ENCODE measurements around the gene NEO1. TPM values are rescaled to one million over a fixed set of nuclear protein-coding genes. Genes with fewer than 3 reads are reported as not detected.

Gene NEO1
- total RNA-seq, 1 donor from 2014 or later = 0.07 TPM

DNA sequence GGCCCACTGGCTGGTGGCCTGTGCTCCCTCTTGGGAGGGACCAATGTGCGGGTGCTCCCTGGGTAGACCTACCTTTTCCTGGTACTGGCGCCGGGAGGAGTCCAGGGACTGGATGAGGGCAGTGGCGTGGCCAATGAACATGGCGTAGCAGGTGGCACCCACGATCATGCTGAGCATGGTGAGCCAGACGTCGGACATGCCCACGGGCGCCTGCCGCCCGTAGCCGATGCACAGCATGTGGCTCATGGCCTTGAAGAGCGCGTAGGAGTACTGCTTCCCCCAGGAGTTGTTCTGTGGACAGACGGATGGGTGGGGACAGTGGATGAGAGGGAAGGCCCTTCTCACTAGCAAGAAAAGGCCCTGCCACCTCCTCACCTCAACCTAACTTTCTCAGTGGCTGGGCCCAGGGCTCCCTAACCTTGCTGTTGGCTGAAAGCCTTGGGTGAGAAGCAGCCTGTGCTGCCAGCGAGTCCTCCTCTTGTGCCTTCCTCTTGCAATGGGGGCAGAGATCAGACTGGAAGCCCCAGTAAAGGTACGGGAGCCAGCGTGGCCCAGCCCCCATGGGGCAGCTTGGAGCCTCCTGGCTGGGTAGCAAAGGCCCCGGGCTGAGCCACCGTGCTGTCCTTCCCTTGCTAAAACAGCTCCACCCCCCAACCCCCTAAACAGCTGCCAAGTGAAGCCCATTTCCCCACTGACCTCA, 277.4 kb downstream of the NEO1 start:
- no peak for DNase-seq (ENCODE audit: low read depth, low spot score)

DNA sequence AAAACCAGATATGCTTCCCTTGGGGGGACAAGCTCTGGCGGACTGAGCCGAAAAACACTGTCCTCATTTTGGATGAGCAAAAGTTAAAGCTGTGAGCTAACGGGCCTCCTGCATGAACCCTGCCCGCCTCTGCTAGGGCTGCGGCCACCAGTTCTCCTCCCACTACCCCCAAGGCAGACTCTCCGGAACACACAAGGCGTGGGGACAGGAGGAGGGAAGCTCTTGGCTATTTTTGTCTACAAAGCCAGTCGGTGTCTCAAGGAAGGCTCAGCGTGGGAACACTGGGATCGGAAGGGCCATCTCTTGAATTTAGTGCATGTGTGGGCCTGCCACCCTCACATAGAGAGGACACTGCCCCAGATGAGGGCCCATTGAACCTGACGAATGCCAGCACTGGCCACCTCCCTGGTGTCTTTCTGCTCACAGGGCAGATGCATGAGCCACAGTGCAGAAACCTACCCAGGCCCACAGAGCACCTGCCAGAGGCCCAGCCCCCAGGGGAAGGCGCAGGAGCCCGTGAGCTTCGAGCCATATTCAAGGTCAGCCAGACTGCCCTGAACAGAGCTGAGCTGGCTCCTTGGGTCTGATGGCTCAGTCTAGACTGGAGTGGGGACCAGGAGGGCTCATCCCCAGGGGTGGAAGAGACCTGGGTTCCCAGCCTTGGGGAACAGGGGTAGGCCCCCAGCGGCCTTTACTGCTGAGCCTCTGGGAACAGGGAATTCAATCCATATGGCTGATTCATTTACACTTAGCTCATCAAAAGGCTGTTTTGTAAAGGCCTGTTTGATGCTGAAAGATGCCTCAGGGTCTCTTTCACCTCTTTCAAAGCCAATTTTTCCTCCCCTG, 278.2 kb downstream of the NEO1 start:
- DNase-seq (ENCODE audit: low read depth, low spot score) = no peak

DNA sequence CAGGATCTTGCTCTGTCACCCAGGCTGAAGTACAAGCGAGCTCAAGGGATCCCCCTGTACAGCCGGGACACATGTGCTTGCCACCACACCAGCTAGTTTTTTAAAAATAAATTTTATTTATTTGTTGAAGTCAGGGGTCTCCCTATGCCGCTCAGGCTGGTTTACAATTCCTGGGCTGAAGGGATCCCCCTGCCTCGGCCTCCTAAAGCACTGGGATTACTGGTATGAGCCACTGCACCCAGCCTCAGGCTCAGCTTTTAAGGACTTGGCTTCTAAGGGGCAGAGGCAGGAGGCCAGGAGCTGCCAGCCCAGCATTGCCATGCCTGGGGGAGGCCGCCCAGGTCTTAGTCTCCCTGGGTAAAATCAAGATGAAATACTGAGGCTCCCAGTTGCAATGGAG, 279.2 kb downstream of the NEO1 start:
- DNase-seq (ENCODE audit: low read depth, low spot score) = no peak

DNA sequence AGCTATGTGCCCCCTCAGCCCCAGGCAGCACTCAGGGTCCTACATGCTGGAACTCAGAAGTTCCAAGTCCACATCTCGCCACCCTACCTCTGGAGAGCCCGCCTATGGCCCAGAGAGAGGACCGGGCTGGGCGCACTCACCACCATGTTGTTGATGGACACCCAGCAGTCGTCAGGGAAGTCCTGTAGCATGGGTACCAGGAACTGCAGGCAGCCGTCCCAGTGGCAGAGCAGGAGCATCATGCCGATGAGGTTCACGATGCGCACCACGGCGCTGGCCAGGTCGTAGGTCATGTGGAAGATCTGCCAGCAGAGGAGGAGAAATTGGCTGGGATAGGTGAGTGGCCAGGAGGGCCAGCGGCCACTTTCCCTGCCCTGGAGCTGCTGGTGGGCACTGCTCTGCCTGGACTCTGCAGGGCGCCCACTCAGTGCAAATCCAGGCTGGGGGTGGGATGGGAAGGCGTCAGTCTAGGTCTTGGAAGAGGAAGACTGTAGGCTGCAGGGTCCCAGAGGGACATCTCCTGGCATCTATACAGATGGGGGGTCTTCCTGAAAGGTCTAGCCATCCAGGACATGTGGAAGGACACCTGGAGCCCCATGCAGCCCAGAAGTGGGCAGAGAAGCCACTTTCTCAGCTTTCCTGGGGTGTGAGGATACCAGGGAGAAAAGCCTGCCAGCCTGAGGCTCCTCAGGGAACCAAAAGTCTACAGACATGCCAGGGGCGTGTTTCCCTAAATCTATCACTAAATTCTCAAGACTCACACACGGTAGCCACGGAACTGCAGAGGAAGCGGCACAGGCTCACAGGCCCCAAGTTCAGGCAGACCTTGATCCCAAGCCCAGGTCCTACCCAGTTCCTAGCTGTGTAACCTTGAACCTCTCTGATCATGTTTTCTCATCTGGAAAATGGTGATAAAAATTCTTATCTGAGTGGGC, 280.0 kb downstream of the NEO1 start:
- DNase-seq (ENCODE audit: low read depth, low spot score) = no peak

DNA sequence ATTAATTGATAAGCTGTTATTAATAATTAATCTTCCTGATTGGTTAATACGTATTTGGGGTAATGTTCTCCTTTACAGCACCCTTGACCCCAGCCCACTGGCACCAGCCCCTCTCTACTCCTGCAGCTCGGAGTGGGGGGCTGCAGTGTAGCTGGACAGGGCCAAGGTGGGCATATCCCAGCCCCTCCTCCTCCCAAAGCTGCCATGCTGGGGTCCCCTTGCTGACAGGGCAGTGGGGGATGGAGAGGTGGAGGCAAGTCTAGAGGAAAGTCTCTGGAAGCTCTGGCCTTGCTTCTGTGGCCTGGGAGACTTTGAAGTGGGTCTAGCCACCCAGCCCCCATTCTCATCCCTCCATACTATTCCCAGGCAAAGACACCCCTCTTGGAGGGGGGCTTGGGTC, 280.7 kb downstream of the NEO1 start:
- no peak for DNase-seq (ENCODE audit: low read depth, low spot score)

GRCh38 chr15:73334086-73334485, 281.8 kb downstream of the NEO1 start:
- no peak for DNase-seq (ENCODE audit: low read depth, low spot score)

GRCh38 chr15:73335026-73335425, 282.8 kb downstream of the NEO1 start:
- DNase-seq (ENCODE audit: low read depth, low spot score) = no peak

DNA sequence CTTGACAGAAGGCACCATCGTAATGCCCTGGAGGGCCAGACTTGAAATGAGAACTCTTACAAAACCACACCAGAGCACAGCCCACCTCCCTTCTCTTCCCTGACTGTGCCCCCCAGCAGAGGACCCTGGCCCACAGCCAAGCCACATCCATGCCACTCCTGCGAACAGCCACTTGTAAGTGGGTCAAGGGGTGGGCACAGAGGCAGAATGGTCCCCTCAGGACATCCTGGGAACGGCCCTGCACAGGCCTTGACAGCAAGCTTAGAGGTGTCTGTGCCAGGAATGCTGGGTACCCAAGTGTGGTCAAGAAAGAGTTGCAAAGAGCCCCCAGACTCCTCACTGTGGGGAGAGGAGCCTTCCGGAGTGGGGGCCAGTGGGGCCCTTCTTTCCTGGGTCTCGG, 283.2 kb downstream of the NEO1 start:
- DNase-seq (ENCODE audit: low read depth, low spot score) = no peak

DNA sequence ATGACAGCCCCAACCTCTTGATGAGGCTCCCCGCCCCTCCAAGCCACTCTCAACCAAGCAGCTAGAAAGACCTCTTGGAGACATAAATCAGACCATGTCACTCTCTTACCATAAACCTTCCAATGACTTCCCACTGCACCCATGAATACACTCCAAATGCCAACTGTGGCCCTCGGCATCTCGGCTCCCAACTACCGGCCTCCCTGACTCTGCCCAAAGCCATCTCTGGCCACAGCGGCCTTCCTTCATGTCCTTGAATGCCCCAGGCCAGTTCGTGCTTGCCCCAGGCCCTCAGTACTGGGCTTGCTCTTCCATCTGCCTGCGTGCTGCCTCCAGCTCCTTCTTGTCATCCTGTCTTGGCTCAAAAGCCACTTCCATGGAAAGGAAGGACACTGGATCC, 284.5 kb downstream of the NEO1 start:
- no peak for DNase-seq (ENCODE audit: low read depth, low spot score)

GRCh38 chr15:73337187-73337586, 284.9 kb downstream of the NEO1 start:
- no peak for DNase-seq (ENCODE audit: low read depth, low spot score)

- no peak for DNase-seq (ENCODE audit: low read depth, low spot score)
Measured at GRCh38 chr15:73338058-73338457, 285.8 kb downstream of the NEO1 start.

- no peak for DNase-seq (ENCODE audit: low read depth, low spot score)
Measured at GRCh38 chr15:73338606-73339374, 286.5 kb downstream of the NEO1 start.

DNA sequence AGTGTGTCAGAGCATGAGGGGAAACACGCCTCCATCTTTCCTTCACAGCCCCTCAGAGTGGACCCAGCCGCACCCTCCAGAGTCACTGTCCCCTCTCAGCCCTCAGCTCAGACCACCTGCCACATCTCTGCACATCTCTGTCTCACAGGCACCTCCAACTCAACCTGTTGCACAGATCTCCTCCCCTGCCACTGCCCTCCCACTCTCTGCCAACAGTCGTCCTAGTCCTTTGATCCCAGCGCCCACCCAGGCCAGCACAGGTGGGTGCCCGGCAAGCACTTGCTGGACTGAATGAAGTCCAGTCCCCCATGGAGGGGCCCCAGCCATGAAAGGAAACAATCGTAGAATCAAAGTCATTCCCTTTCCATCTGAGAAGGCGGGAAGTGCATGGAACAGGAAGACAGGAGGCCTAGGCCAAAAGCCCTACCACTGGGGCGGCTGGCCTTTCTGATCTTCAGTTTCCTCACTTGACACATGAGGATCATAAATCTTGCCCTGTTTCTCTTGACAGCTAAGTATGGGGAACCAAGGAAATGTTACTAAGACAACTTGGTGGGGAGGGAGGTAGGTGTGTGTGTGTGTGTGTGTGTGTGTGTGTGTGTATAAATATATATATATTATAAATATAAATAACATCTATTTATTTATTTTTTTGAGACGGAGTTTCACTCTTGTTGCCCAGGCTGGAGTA, 288.4 kb downstream of the NEO1 start:
- no peak for DNase-seq (ENCODE audit: low read depth, low spot score)

DNA sequence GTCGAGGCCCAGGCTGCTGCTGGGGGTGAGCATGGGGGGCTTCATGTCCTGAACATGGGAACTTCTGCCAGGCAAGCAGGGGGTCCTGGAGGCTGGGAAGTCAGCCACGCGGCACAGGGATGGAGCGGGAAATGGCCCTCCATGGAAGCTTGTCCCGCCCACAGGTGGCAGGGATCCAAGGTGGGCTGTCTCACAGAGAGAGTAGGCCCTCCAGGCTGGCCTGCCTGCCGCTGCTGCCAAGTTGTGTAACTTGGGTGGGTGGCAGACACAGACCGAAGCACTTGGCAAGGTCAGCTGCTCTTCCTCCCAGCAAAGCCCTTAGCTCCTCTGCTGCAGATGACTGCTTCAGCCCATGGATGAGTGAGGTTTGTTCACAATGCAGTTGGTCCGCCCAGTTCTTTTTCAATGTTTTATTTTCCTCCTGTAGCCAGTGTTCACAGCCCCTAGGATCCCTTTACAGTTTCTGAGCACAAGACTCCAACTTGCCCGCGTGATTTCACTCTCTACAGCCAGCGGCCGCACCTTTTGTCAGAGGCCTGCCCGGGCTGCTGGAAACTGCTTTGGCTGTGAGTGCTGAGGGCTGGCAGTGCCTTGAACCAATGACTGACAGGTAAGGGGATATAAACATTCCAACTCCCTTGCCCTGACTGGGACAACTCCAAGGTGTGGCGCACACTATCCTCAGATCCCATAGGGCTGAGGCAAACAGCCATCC, 289.8 kb downstream of the NEO1 start:
- DNase-seq (ENCODE audit: low read depth, low spot score) = no peak

DNA sequence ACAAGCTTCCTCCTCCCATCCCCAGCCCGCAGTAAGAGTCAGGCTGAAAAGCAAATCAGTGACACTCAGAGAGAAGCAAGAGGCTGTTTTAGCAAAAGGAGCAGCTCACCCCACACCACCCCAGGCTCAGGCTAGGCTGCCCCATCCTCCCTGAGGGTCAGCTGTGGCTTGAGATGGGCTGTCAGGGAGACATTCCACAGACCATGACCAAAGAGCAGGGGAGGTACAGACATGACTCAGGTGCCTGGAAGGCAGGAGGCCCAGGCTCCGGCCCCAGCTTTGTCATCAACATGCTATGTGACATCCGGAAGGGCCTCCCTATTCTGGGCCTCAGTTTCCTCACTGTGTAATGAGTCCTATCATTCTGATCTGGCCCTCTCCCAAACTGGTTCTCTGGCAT, 291.8 kb downstream of the NEO1 start:
- DNase-seq (ENCODE audit: low read depth, low spot score) = no peak

DNA sequence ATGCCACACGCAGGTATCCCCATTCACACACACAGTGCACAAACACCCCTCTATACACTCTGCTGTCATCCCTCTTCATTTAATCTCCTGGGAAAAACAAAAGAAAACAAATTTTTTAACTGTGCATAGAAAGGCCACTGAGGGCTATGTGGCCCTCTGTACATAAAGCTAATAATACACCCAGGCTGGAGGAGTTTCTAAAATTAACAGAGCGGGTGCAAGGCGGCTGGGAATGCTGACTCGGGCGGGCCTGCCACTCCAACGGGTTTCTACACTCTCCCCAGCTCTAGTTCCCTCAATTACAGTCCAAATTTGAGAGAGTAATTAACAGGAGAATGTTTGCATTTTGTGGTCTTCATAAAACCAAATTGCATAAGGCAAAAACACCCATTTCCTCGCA, 293.4 kb downstream of the NEO1 start:
- DNase-seq (ENCODE audit: low read depth, low spot score) = no peak

GRCh38 chr15:73346735-73347312, 294.6 kb downstream of the NEO1 start:
- no peak for DNase-seq (ENCODE audit: low read depth, low spot score)

GRCh38 chr15:73349191-73349590, 296.9 kb downstream of the NEO1 start:
- DNase-seq (ENCODE audit: low read depth, low spot score) = no peak

DNA sequence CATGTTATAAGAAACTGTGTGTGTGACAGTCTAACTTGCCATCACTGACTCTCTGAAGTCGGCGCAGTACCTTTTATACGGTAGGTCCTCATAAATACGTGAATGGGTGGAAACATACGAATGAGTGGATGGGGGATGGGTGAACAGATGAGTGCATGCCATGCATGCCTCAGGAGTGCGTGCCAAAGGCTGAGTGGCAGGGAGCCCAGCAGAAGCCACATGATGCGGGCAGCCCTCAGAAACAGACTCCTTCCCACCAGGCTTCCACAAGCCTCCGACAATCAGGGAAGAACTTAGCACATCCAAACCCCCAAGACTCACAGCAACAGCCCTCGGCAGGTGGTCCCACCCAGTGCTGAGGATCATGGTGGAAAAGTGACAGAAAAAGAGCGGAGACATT, 299.8 kb downstream of the NEO1 start:
- DNase-seq (ENCODE audit: low read depth, low spot score) = no peak
